Gastrocnemius medialis (tissue), 4 donors: ENCODE results near the gene AUTS2. TPM values are rescaled to one million over a fixed set of nuclear protein-coding genes. Genes with fewer than 3 reads are reported as not detected.

Source experiments
- ATAC-seq, 2 donors: fragments of 150-250 bp; one replicate each; pipeline ENCODE4 v1.9.1; 2016
- DNase-seq, 2 donors: peaks; one replicate each; pipeline ENCODE4 v3.0.0-alpha.2; 2019
- H3K27ac ChIP-seq, 4 donors: fragments of 200-600 bp; sonication (generic); 1 replicate in 1 of 4; 2 replicates in 3 of 4; pipeline ENCODE4 v1.5.1; 2016 to 2018; ENCODE audit warnings: mild to moderate bottlenecking in 2 of 4, moderate library complexity in 1 of 4
- H3K27me3 ChIP-seq, 3 donors: fragments of 200-600 bp; sonication (generic) in 2 of 3; 1 replicate in 1 of 3; 2 replicates in 2 of 3; pipeline versions ENCODE4 v1.5.1 to v1.6.0; 2016 to 2019; ENCODE audit warnings: mild to moderate bottlenecking in 1 of 3, moderate library complexity in 1 of 3
- H3K36me3 ChIP-seq, 2 donors: fragments of 200-600 bp; sonication (generic) in 1 of 2; one replicate each; pipeline ENCODE4 v1.5.1; 2017 to 2018
- H3K4me1 ChIP-seq, 2 donors: fragments of 200-600 bp; sonication (generic) in 1 of 2; one replicate each; pipeline ENCODE4 v1.5.1; 2016 to 2017; ENCODE audit warnings: mild to moderate bottlenecking in 2 of 2
- H3K4me3 ChIP-seq, 4 donors: fragments of 200-600 bp; sonication (generic) in 3 of 4; 1 replicate in 1 of 4; 2 replicates in 3 of 4; pipeline ENCODE4 v1.5.1; 2016 to 2019; ENCODE audit warnings: mild to moderate bottlenecking in 2 of 4
- H3K9me3 ChIP-seq, 3 donors: fragments of 200-600 bp; sonication (generic) in 2 of 3; 1 replicate in 1 of 3; 2 replicates in 2 of 3; pipeline ENCODE4 v1.5.1; 2016 to 2019
- POLR2A ChIP-seq, 2 donors: fragments of 450-650 bp; IDR thresholded peaks; one replicate each; pipeline ENCODE4 v1.6.1; 2017; ENCODE audit warnings: antibody characterized with exemption in 2 of 2, mild to moderate bottlenecking in 2 of 2, moderate library complexity in 2 of 2
- in situ Hi-C, 4 donors: fragments of 200-750 bp; cut with MboI; loops; one replicate each; pipeline versions ENCODE4 v1.15.0 to v1.8.0; 2017; ENCODE audit warnings: low sequenced_read_pairs in 4 of 4
- intact Hi-C: fragments of 100-400 bp; cut with DNase I; formaldehyde crosslinking; loops from one replicate; pipeline ENCODE4 v1.15.1; 2023; ENCODE audit warnings: low total_unique reads
- total RNA-seq, 4 donors: library from RNA; depleted of rRNA; stranded (reverse); fragments of >200 nt; gene quantifications; one replicate each; pipeline versions ENCODE4 v1.1.0 to v1.2.3, GENCODE V29; 2016
- TF ChIP-seq, protein P1 (sequence below), 5 experiments: fragments of 450-650 bp in 3 of 5; fragments of 200-600 bp in 2 of 5; sonication (generic) in 2 of 5; IDR thresholded peaks in 4 of 5; conservative IDR thresholded peaks in 1 of 5; 1 replicate in 4 of 5; 2 replicates in 1 of 5; pipeline ENCODE4 v1.5.1; 2016 to 2019; ENCODE audit warnings: antibody characterized with exemption in 5 of 5, mild to moderate bottlenecking in 3 of 5, moderate library complexity in 3 of 5

Gene AUTS2
- total RNA-seq, 4 donors from 2014 or later, result 2.5 to 16.2 (median 8.5) TPM

DNA sequence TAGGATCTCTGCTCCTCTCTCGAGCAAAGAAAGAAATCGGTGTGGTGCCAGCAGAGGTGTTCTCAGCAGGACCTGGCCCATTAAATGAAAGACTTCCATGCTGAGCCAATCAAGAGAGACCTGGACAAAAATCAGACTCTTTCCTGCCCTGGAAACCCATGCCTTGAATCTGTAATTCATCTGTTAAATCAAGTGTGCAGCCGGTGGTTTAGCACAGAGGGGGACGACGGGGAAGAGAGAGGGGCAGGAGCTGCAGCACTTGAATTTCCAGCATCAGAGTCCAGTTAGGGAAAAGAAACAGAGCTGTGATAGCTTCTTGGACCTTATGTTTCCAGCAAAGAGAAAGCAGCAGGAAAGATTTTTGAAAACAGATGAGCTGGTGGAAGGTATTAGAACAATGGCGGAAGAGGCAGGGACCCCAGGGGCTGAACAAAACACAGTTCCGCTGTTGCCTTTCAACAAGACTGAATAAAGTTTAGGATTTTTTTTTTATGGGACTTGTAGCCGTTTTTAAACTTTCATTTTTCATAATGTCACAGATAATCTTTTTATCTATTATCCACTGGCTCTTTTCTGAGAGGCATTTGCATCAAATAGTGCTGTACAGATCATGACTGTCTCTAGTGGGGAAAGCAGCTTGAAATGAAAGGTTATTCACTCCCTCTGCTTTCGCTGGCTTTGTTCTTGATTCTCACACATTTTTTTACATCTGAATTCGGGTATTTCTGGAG lies 990.1 kb downstream of the AUTS2 start:
- no peak for TF ChIP-seq POLR2A (IDR thresholded peaks at IDR 0.05)
- TF ChIP-seq, protein P1, sequence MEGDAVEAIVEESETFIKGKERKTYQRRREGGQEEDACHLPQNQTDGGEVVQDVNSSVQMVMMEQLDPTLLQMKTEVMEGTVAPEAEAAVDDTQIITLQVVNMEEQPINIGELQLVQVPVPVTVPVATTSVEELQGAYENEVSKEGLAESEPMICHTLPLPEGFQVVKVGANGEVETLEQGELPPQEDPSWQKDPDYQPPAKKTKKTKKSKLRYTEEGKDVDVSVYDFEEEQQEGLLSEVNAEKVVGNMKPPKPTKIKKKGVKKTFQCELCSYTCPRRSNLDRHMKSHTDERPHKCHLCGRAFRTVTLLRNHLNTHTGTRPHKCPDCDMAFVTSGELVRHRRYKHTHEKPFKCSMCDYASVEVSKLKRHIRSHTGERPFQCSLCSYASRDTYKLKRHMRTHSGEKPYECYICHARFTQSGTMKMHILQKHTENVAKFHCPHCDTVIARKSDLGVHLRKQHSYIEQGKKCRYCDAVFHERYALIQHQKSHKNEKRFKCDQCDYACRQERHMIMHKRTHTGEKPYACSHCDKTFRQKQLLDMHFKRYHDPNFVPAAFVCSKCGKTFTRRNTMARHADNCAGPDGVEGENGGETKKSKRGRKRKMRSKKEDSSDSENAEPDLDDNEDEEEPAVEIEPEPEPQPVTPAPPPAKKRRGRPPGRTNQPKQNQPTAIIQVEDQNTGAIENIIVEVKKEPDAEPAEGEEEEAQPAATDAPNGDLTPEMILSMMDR (IDR thresholded peaks at IDR 0.05 in 4 of 5, conservative IDR thresholded peaks at IDR 0.05 in 1 of 5), result no peak
- no peak overlapping the region for H3K27ac ChIP-seq
- in situ Hi-C loops (no loop called here), intact Hi-C loops (no loop called here)
- ATAC-seq (no peak), DNase-seq (no peak)
- H3K9me3 ChIP-seq, result no peaks in the 10 kb centered on the region
- H3K4me1 ChIP-seq, result peaks cover 5 to 10% of the 10 kb centered on the region in 2 donors
- no peak overlapping the region for H3K4me3 ChIP-seq
- no peaks in the 10 kb centered on the region for H3K36me3 ChIP-seq
- no peaks in the 10 kb centered on the region for H3K27me3 ChIP-seq

DNA sequence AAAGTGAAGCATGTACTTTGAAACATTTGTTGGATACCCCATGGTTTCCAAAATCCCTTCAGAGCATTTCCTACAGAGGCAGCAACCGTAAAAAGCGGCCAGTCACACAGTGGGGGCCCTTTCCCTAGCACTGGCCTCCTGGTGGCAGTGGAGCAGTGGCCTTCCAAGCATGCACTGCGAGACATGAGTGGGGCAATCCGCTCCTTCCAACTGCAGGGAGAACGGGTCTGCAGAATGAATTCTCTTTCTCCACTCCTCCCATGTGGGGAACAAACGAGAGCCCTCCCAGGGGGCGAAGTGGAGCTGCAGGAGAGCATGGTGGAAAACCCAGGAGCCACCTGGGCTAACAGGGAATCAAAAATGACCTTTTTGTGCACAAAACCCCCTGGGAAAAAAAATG lies 990.7 kb downstream of the AUTS2 start:
- in situ Hi-C loops, result no loop called here
- ATAC-seq, result no peak
- no peaks in the 10 kb centered on the region for H3K27me3 ChIP-seq
- intact Hi-C loops, result no loop called here
- peaks cover 5 to 7% of the 10 kb centered on the region in 2 donors for H3K4me1 ChIP-seq
- no peak overlapping the region for H3K27ac ChIP-seq
- no peaks in the 10 kb centered on the region for H3K9me3 ChIP-seq
- no peak for DNase-seq
- H3K36me3 ChIP-seq, result no peaks in the 10 kb centered on the region
- TF ChIP-seq POLR2A (IDR thresholded peaks at IDR 0.05), result no peak
- TF ChIP-seq, protein P1 (IDR thresholded peaks at IDR 0.05 in 4 of 5, conservative IDR thresholded peaks at IDR 0.05 in 1 of 5), result no peak
- H3K4me3 ChIP-seq, result no peak overlapping the region

DNA sequence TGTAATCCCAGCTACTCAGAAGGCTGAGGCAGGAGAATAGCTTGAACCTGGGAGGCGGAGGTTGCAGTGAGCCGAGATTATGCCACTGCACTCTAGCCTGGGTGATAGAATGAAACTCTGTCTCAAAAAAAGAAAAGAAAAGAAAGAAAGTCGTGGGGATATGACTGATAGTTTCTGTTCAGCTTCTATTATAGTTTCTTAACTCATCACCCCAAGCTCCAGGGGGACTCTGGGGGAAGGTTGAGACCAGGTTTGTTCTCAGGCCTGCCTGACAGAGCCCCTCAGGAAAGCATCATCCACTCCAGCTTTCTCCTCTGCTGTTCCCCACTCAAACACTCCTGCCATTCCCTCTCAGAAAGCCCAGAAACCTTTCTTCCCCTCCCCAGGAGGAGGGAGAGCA lies 991.3 kb downstream of the AUTS2 start:
- Histone ChIP-seq H3K9me3 (no peaks in the 10 kb centered on the region), H3K27me3 (no peaks in the 10 kb centered on the region), H3K27ac (no peak overlapping the region), H3K4me3 (no peak overlapping the region), H3K36me3 (no peaks in the 10 kb centered on the region), H3K4me1 (peaks cover 0 to 1% of the 10 kb centered on the region in 2 donors)
- ATAC-seq, result no peak
- in situ Hi-C loops (no loop called here), intact Hi-C loops (no loop called here)
- TF ChIP-seq, protein P1 (IDR thresholded peaks at IDR 0.05 in 4 of 5, conservative IDR thresholded peaks at IDR 0.05 in 1 of 5), result no peak
- no peak for TF ChIP-seq POLR2A (IDR thresholded peaks at IDR 0.05)
- DNase-seq, result no peak

DNA sequence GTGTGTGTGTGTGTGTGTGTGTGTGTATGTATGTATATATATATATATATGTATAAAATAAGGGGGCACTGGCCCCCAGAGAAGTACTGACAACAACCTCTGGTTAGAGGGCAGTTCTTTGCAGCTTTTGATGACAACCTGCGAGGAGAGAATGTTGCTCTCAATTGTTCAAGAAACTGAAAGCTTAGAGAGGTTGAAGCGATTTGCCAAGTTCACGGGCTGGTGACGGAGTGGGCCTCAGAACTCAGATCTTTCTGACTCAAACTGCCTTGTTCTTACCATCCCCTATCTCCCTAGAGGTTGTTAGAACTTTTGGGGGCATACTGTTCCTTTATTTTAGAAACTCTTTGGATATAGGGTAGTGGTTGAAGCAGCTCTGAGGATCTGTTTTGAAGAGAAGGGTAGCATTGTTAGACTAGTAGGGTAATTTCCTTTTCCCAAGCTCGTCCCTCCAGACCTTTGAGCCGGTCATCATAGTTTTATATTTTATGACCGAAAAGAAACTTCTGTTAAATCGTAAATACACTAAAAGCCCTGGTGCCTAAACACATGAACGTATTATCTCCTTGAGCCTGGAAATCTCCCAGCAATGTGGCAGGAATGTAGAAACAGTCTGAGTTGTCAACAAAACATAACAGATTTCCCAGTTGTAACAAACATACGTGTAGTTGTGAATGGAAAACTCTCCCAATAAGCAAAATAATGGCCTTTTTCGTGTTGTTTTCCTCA lies 992.0 kb downstream of the AUTS2 start:
- in situ Hi-C loops (no loop called here), intact Hi-C loops (no loop called here)
- ATAC-seq (no peak), DNase-seq (no peak)
- H3K4me3 ChIP-seq, result no peak overlapping the region
- H3K4me1 ChIP-seq, result no peaks in the 10 kb centered on the region
- no peaks in the 10 kb centered on the region for H3K36me3 ChIP-seq
- H3K27me3 ChIP-seq, result no peaks in the 10 kb centered on the region
- TF ChIP-seq, protein P1 (IDR thresholded peaks at IDR 0.05 in 4 of 5, conservative IDR thresholded peaks at IDR 0.05 in 1 of 5), result no peak
- TF ChIP-seq POLR2A (IDR thresholded peaks at IDR 0.05), result no peak
- no peak overlapping the region for H3K27ac ChIP-seq
- no peaks in the 10 kb centered on the region for H3K9me3 ChIP-seq
